T-helper 22 cell (primary cell): ENCODE measurements around the gene RHBDL1.
A peak's percentile ranks its signal among the peaks of the same experiment; 100 is the strongest.

Source experiments
- DNase-seq: peaks from one replicate; pipeline ENCODE4 v3.0.0-alpha.2; 2020; ENCODE audit warnings: low read depth

The RHBDL1 gene

GRCh38 chr16:674968-675883, at the start of gene RHBDL1:
RHBDL1 (plus strand) TSS chr16:675671; CDS start chr16:675791, 120 bp downstream.
- no peak for DNase-seq

DNA sequence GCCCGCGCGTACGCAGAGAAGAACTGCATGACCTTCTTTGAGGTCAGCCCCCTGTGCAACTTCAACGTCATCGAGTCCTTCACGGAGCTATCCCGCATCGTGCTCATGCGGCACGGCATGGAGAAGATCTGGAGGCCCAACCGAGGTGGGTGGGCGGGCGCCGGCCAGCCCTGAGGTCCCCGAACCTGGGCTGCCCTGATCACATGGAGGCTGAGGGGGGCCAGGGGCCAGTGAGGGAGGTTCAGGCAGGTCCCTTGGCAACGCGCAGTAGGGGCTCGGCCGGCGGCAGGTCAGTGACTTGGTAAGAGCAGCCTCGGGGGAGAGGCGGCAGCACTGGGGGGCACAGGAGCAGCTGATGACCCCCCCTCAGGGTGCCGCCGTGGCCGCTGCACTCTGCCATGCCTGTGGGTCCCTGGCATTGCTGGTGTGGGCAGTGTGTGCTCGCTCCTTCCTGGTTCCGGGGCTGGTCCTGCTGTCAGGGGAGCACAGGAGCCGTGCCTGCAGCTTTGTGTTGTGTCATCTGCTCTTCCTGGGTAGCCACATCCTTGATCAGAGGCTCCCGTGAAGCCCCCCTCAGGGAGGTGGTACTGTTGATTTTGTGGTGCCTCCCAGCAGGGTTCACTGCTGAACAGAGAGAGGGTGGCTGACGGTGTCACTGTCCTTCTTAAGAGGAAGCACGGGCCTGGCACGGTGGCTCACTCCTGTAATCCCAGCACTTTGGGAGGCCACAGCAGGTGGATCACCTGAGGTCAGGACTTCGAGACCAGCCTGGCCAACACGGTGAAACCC, 49.3 kb upstream of the RHBDL1 start:
- no peak for DNase-seq

GRCh38 chr16:626787-627453, 48.6 kb upstream of the RHBDL1 start:
- no peak for DNase-seq

- no peak for DNase-seq
Observed at GRCh38 chr16:627454-628239, 47.8 kb upstream of the RHBDL1 start.

DNA sequence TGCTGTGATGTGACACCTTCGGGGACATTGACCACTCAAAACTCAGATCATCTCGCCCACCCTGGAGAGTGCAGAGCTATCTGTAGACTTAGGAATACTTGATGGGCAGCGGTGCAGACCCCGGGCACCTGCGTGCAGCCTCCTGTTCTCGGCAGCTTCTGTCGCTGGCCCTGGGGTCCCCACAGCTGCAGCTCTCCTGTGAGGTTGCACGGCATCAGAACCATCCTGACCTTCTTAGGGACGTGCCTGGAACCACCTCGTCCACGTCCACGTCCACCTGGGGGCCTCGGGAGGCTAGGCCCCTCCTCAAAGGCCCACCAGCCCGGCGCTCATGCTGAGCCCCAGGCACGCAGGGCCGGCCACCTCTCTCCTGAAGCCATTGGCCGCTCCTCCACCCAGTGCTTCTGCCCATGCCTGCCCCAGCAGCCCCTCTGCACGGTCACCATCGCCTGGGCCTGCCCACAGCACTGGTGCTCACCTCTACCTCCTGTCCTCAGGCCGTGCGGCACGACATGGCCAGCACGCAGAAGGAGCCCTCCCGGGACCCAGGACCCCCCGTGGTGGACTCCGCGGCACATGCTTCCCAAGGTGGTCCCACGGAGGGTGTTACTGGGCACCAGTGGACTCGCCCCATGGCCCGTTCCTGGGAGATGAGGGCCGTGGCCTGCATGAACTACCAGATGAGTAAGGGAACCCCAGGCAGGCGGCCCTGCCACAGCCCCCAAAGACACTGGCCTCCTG, 47.0 kb upstream of the RHBDL1 start:
- no peak for DNase-seq

GRCh38 chr16:629185-629832, 46.2 kb upstream of the RHBDL1 start:
- DNase-seq = no peak

- DNase-seq = no peak
Observed at GRCh38 chr16:629833-630248, 45.6 kb upstream of the RHBDL1 start.

GRCh38 chr16:630249-630814, 45.1 kb upstream of the RHBDL1 start:
- no peak for DNase-seq

DNA sequence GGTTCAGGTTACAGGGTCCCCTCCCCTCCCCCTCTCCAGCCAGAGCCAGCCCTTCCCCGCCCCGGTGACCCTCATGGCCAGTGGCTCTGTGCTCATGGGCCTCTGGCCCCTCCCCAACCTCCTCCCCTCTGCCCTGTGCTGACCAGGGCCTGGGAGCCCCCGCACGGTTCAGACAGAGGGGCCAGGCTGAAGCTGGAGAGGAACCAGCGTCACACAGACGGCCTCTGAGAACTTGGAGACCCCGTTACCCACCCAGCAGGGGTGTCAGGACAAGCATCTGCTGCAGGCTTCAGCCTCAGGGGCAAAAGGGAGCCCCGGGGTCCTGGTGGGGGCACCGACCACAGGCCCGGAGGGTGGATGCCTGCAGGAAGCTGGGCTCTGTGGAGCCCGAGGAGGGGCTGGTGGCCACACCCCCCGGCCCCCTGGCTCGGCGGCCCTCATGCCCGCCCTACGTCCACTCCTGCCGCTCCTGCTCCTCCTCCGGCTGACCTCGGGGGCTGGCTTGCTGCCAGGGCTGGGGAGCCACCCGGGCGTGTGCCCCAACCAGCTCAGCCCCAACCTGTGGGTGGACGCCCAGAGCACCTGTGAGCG, 44.6 kb upstream of the RHBDL1 start, which contains the start of gene WFIKKN1:
WFIKKN1 (plus strand) TSS at position 171 of the 591 bp plus-strand sequence; CDS start at position 440, 269 bp downstream.
- DNase-seq = no peak

- no peak for DNase-seq
Observed at GRCh38 chr16:631808-632358, 43.6 kb upstream of the RHBDL1 start.

DNA sequence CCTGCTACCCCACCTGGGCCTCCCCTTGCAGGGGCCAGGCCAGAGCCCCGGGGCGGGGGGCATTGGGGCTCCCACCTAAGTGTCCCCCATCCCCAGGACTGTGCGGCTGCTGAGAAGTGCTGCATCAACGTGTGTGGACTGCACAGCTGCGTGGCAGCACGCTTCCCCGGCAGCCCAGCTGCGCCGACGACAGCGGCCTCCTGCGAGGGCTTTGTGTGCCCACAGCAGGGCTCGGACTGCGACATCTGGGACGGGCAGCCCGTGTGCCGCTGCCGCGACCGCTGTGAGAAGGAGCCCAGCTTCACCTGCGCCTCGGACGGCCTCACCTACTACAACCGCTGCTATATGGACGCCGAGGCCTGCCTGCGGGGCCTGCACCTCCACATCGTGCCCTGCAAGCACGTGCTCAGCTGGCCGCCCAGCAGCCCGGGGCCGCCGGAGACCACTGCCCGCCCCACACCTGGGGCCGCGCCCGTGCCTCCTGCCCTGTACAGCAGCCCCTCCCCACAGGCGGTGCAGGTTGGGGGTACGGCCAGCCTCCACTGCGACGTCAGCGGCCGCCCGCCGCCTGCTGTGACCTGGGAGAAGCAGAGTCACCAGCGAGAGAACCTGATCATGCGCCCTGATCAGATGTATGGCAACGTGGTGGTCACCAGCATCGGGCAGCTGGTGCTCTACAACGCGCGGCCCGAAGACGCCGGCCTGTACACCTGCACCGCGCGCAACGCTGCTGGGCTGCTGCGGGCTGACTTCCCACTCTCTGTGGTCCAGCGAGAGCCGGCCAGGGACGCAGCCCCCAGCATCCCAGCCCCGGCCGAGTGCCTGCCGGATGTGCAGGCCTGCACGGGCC, 42.8 kb upstream of the RHBDL1 start:
- no peak for DNase-seq

DNA sequence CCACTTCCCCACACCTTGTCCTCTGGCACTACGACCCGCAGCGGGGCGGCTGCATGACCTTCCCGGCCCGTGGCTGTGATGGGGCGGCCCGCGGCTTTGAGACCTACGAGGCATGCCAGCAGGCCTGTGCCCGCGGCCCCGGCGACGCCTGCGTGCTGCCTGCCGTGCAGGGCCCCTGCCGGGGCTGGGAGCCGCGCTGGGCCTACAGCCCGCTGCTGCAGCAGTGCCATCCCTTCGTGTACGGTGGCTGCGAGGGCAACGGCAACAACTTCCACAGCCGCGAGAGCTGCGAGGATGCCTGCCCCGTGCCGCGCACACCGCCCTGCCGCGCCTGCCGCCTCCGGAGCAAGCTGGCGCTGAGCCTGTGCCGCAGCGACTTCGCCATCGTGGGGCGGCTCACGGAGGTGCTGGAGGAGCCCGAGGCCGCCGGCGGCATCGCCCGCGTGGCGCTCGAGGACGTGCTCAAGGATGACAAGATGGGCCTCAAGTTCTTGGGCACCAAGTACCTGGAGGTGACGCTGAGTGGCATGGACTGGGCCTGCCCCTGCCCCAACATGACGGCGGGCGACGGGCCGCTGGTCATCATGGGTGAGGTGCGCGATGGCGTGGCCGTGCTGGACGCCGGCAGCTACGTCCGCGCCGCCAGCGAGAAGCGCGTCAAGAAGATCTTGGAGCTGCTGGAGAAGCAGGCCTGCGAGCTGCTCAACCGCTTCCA, 42.0 kb upstream of the RHBDL1 start:
- DNase-seq = no peak

DNA sequence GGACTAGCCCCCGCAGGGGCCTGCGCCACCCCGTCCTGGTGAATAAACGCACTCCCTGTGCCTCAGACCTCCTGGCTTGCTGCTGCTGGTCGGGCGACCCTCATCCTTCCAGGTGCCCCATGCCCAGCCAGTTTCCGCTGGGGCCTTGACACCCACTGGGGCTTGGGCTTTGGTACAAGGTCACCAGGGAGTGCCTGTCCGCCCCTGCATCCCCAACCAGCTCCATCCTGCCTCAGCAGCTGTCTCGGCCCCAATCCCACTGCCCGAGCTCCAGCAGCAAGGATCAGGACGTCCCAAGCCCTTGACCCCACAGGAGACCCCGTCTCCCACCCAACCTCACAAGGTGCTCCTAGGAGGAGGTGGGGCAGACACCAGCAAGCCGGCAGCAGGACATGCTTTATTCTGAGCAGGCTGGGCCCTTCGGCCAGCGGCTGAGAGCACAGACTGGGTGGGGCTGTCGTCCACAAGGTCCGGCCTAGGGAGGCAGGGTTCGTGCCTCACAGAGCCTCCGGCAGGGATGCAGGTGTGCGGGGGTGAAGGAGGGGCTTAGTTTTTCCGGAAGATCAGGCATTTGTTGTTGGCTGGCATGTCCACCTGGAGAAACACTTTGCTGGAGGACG, 41.3 kb upstream of the RHBDL1 start:
- no peak for DNase-seq

DNA sequence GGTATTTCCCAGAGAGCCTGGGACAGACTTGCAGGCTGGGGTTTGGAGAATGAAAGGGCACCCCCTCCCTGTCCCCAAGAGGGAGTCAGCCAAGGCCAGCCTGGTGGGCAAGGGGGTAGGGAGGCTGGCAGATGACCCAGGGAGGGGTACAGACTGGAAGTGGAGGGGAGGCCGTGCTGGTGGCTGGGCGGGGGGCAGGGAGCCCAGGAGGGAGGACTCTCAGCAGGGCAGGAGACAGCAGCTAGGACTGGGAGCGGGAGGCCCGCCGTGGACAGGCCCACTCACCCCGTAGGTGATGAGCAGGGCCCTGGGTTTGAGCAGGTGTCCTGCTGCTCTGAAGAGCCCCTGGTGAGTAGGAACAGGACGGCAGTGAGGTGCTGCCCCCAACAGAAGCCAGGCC, 40.5 kb upstream of the RHBDL1 start:
- DNase-seq = no peak

DNA sequence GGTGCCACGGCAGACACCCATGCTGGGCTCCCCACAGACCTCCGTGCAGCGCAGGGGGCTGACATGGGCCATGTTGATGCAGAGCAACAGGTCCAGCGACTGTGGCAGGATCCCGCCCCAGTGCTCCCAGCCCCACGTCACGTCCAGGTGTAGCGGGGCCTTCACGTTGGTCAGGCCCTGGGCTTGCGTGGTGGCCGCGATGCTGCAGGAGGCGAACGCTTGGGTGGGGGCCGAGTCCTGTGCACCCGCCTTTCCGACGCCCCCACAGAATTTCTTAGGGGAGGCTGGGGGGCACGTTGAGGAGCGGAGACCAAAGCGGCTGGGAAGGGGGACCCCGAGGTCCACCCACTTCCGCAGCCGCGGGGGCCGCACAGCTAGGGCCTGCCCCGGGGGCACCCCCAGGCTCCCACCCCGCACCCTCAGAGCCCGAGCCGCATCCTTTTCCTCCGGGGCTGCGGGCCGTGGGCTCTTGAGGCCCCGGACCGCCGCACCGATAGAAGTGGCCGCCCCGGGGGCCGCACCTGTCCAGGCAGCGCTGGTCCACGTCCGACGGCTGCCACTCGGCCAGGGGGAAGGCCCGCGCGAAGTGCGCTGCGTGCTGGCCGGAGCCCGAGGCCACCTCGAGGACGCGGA, 39.8 kb upstream of the RHBDL1 start:
- DNase-seq = no peak

GRCh38 chr16:636206-637080, 39.0 kb upstream of the RHBDL1 start, which contains the start of gene METTL26:
METTL26 (minus strand) TSS chr16:636305; CDS start chr16:636290, 15 bp downstream.
- peak; percentile 90 for DNase-seq
